GM18520 (cell line): ENCODE results near the gene KRTAP4-6.
"Not testable (repeated sequence)": the region's sequence is repeated elsewhere in the genome, so short reads cannot be mapped to it uniquely, and the experiment has no call there.

Experiments
- ATAC-seq: cut with Tn5 transposase; IDR thresholded peaks from one replicate; pipeline ENCODE4 v1.9.1; 2021; ENCODE audit not compliant: unreplicated experiment

The KRTAP4-6 gene

DNA sequence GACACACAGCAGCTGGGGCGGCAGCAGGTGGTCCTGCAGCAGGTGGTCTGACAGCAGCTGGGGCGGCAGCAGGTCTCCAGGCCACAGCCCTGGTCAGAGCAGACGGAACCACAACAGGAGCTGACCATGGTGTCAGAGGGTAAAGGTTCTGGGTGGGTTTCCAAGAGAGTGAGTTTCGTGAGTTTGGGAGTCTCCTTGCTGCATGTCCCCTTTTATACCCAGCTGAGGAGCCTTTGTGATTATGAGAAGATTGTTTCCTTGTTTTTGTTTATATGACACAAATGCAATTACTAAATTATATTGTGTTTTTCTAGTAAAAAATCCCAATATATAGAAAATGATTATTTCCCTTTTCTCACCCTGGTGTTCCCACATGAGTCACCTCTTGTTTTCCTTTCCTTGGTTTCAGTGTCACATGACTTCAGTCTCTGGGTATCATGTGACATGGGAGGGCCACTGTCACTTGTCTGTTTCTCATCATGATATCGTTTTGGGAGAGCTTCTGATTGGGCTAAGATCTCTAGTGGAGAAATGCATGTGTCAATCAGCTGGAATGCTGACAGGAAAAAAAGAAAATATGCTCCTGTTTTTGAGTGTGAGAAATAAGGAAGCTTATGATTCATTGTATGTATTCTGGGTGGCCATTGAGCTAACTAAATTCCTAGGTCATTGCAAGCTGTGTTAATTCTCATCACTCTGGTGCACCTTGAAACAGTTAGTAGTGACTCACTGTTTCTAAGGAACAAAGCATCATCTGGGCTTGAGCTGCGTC, at the start of gene KRTAP4-6:
TSS of gene KRTAP4-6 (minus strand) at position 185 of the 772 bp plus-strand sequence. CDS start at position 128, 57 bp downstream.
- ATAC-seq = no peak

DNA sequence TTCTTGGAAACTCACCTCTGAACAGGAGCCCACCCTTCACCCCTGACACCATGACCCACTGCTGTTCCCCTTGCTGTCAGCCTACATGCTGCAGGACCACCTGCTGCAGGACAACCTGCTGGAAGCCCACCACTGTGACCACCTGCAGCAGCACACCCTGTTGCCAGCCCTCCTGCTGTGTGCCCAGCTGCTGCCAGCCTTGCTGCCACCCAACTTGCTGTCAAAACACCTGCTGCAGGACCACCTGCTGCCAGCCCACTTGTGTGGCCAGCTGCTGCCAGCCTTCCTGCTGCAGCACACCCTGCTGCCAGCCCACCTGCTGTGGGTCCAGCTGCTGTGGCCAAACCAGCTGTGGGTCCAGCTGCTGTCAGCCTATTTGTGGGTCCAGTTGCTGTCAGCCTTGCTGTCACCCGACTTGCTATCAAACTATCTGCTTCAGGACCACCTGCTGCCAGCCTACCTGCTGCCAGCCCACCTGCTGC, 49.5 kb upstream of the KRTAP4-6 start, which contains the start of gene KRTAP9-1:
TSS of gene KRTAP9-1 (plus strand) at position 51 of the 482 bp plus-strand sequence. CDS start at position 51, 0 bp downstream.
- ATAC-seq = not testable (repeated sequence)

GRCh38 chr17:41186872-41187271, 46.5 kb upstream of the KRTAP4-6 start:
- no peak for ATAC-seq

DNA sequence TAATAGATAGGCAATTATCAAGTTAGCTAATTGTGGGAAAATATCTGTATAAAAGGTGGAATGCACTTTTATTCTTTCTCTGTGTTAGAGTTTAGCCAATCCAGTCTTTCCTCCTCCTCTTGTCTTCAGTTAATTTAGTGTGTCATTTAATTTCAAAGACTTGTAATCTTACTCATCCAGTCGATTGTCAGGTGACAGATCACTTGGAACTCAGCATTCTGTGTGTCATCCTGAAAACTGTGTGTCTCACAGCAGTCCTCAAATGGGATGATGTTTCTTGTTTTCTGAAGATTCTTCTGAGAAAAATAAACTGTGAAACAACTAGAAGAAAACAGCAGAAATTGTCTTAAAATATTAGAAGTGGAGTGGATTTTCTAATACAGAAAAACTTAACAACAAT, 44.7 kb upstream of the KRTAP4-6 start:
- ATAC-seq = no peak

GRCh38 chr17:41184480-41184961, 44.2 kb upstream of the KRTAP4-6 start, which contains the start of gene KRTAP4-1:
Gene KRTAP4-1, minus strand, starts transcription at chr17:41184911. Its CDS starts 57 bp downstream, at chr17:41184854.
- no peak for ATAC-seq

DNA sequence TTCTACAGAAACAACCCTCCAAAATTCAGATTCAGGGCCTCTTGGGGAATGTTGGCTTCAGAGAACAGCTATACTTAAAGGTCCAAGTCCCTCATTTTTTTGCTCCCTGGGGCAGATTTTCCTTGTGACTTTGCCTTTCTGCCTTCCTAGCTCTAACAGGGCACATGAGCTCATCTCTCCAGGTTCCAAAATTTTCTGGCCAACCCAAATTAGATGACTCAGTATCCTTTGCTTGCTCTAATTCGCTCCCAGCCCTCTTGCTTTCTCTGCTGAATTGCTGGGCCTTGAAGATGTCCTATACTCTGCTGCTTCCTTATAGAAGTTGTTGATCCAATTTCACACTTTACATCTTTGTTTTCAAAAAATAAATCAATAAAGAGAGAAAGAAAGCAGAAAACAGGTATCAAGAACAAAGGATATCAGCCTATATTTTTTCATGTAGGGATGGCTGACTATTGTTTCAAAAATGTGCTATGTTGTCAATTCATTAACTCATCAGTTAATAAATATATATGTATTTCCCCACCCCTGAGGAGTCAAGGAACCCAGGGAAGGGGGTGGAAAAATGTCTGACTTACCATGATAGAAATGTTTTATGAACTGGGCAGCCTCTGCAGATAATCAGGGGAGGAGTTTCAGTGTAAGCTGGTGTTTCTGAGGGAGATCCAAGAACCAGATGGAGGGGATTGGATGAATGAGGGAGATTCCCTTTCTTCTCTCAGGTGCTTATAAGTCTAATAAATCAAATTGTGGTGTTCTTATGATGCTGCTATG, 38.7 kb upstream of the KRTAP4-6 start:
- ATAC-seq = no peak

DNA sequence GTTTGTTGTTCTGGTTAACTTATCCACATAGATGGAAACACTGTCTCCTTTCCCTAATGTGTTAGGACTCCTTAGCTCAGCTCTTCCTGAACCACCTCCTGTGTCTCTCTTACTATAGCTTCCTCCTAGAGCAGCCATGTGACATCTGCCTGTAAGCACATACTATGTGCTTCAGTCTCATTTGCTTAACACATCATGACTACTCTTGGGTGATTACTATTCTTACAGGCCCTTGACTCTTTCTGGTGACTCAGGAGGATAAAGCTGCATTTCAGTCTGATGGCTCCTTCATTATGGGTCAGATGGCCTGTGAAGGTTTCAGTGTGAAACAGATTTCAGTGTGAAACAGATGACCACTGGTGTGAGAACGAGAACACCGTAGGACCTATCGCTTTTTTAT, 38.0 kb upstream of the KRTAP4-6 start:
- no peak for ATAC-seq

DNA sequence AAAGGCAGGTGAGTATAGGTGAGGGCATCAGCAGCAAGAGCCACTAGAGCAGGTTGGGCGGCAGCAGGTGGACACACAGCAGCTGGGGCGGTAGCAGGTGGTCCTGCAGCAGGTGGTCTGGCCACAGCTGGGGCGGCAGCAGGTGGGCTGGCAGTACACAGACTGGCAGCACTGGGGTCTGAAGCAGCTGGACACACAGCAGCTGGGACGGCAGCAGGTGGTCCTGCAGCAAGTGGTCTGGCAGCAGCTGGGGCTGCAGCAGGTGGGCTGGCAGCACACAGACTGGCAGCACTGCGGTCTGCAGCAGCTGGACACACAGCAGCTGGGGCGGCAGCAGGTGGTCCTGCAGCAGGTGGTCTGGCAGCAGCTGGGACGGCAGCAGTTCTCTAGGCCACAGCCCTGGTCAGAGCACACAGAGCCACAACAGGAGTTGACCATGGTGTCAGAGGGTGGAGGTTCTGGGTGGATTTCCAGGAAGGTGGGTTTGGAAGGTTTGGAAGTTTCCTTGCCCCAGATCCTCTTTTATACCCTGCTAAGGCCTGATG, 37.5 kb upstream of the KRTAP4-6 start, which contains the start of gene KRTAP4-2:
TSS of gene KRTAP4-2 (minus strand) at position 495 of the 545 bp plus-strand sequence. CDS start at position 438, 57 bp downstream.
- no peak for ATAC-seq

GRCh38 chr17:41176744-41177387, 36.5 kb upstream of the KRTAP4-6 start:
- no peak for ATAC-seq

DNA sequence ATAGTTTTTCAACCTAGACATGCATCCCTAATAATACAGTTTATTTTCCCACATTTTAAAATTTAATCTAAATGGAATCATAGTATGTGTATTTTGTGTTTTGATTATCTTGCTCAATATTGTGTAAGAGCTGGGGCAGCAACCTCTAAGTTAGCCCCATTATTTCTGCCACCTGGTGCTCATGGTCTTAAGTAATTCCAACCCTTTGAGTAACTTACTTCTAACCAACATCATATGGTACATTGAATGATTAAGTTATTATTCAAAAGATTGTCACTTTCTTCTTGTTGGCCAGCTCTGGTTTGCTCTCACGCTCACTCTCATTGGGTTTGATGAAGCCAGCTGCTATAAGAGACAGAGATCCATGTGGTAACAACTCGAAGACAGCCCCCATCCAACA, 31.5 kb upstream of the KRTAP4-6 start:
- ATAC-seq = no peak

- ATAC-seq = no peak
Observed at GRCh38 chr17:41168121-41168520, 27.8 kb upstream of the KRTAP4-6 start, which contains the start of gene KRTAP4-3. Gene KRTAP4-3, minus strand, starts transcription at chr17:41168221. Its CDS starts 49 bp downstream, at chr17:41168172.

GRCh38 chr17:41167561-41167960, 27.2 kb upstream of the KRTAP4-6 start:
- ATAC-seq = no peak

DNA sequence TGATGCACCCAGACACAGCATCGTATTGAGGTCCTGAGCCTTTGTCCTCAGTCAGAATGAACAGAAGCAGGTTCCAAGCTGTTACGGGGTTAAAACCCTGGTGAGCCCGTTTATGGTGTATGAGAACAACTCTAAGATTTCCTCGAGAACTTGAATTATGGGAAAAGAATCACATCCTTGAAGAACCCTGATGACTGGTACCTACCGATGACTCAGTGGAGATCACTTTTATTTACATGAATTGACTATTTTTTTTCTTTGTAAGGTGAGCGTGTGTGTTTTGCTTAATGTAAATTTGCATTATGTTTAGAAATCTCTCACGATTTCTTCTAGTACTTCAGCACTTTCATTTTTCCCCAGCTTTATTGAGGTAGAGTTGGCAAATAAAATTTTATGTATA, 23.5 kb upstream of the KRTAP4-6 start:
- ATAC-seq = no peak

GRCh38 chr17:41160648-41161047, 20.3 kb upstream of the KRTAP4-6 start, which contains the start of gene KRTAP4-4:
Gene KRTAP4-4, minus strand, starts transcription at chr17:41160748. Its CDS starts 57 bp downstream, at chr17:41160691.
- no peak for ATAC-seq

- not testable (repeated sequence) for ATAC-seq
Observed at GRCh38 chr17:41160190-41160589, 19.8 kb upstream of the KRTAP4-6 start.

- ATAC-seq = no peak
Observed at GRCh38 chr17:41153856-41154255, 13.5 kb upstream of the KRTAP4-6 start.

- ATAC-seq = no peak
Observed at GRCh38 chr17:41151525-41151924, 11.2 kb upstream of the KRTAP4-6 start.

- ATAC-seq = no peak
Observed at GRCh38 chr17:41150026-41150425, 9.7 kb upstream of the KRTAP4-6 start.

- no peak for ATAC-seq
Observed at GRCh38 chr17:41149652-41149985, 9.3 kb upstream of the KRTAP4-6 start, which contains the start of gene KRTAP4-5. Gene KRTAP4-5, minus strand, starts transcription at chr17:41149825. Its CDS starts 58 bp downstream, at chr17:41149767.

GRCh38 chr17:41148971-41149651, 8.8 kb upstream of the KRTAP4-6 start:
- ATAC-seq = not testable (repeated sequence)
